ENCODE data around the gene SPG7. TPM values are rescaled to one million over a fixed set of nuclear protein-coding genes. Genes with fewer than 3 reads are reported as not detected.
"Not testable (repeated sequence)": the region's sequence is repeated elsewhere in the genome, so short reads cannot be mapped to it uniquely, and the experiment has no call there.

Gene SPG7
- polyA plus RNA-seq (ENCODE audit: insufficient read length in 4 of 4): 100 to 1,000 TPM in 2 of 4 donors, 10 to 100 TPM in 2; 80.0 to 142 (median 110) TPM

- peak in 3 of 4 donors; percentile 78 to 79 (median 79) for DNase-seq (ENCODE audit: low read depth in 4 of 4, low spot score in 2 of 4)
Measured at GRCh38 chr16:89507834-89508590, at the start of gene SPG7. Gene SPG7 (plus strand): TSS chr16:89508403. CDS start chr16:89508418, 15 bp downstream.

GRCh38 chr16:89458551-89458950 lies 49.7 kb upstream of the SPG7 start:
- no peak for DNase-seq (ENCODE audit: low read depth in 4 of 4, low spot score in 2 of 4)

- no peak for DNase-seq (ENCODE audit: low read depth in 4 of 4, low spot score in 2 of 4)
Measured at GRCh38 chr16:89458967-89459366, 49.2 kb upstream of the SPG7 start.

DNA sequence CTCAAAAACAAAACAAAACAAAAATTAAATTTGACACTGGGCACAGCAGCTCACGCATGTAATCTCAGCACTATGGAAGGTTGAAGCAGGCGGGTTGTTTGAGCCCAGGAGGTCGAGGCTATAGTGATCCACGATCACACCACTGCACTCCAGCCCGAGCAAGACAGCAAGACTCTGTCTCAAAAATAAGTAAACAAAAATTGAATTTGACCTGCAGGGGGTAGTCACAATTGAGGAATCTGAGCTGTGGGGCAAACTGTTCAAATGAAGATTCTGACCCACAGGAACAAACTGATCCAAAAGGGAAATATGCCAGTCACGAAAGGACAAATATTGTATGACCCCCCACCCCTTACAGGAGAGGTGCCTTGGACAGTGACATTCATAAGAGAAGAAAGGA lies 47.6 kb upstream of the SPG7 start:
- DNase-seq (ENCODE audit: low read depth in 4 of 4, low spot score in 2 of 4): no peak

GRCh38 chr16:89461890-89462289 lies 46.3 kb upstream of the SPG7 start:
- DNase-seq (ENCODE audit: low read depth in 4 of 4, low spot score in 2 of 4): not testable (repeated sequence)

DNA sequence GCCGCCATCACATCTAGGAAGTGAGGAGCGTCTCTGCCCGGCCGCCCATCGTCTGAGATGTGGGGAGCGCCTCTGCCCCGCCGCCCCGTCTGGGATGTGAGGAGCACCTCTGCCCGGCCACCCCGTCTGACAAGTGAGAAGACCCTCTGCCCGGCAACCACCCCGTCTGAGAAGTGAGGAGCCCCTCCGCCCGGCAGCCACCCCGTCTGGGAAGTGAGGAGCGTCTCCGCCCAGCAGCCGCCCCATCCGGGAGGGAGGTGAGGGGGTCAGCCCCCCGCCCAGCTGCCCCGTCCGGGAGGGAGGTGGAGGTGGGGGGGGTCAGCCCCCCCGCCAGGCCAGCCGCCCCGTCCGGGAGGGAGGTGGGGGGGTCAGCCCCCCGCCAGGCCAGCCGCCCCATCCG lies 45.6 kb upstream of the SPG7 start:
- not testable (repeated sequence) for DNase-seq (ENCODE audit: low read depth in 4 of 4, low spot score in 2 of 4)

DNA sequence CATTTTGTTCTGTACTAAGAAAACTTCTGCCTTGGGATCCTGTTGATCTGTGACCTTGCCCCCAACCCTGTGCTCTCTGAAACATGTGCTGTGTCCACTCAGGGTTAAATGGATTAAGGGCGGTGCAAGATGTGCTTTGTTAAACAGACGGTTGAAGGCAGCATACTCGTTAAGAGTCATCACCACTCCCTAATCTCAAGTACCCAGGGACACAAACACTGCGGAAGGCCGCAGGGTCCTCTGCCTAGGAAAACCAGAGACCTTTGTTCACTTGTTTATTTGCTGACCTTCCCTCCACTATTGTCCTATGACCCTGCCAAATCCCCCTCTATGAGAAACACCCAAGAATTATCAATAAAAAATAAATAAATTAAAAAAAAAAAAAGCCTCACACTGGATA lies 44.9 kb upstream of the SPG7 start:
- DNase-seq (ENCODE audit: low read depth in 4 of 4, low spot score in 2 of 4): not testable (repeated sequence)

DNA sequence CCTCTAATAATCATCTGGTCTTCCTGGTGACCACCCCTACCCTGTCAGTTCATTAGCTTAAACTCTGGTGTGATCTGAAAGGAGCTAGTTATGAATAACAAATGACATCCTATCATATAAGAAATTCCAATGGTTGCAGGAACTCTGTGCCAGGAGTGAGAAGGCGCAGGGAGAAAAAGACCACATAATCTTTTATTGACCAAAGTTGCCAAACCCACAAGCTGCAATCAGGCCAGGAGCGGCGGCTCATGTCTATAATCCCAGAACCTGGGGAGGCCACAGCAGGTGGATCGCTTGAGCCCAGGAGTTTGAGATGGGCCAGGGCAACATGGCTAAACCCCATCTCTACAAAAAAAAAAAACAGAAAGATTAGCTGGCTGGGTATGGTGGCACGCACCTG lies 41.3 kb upstream of the SPG7 start:
- DNase-seq (ENCODE audit: low read depth in 4 of 4, low spot score in 2 of 4): no peak

GRCh38 chr16:89467382-89467781 lies 40.8 kb upstream of the SPG7 start:
- no peak for DNase-seq (ENCODE audit: low read depth in 4 of 4, low spot score in 2 of 4)

DNA sequence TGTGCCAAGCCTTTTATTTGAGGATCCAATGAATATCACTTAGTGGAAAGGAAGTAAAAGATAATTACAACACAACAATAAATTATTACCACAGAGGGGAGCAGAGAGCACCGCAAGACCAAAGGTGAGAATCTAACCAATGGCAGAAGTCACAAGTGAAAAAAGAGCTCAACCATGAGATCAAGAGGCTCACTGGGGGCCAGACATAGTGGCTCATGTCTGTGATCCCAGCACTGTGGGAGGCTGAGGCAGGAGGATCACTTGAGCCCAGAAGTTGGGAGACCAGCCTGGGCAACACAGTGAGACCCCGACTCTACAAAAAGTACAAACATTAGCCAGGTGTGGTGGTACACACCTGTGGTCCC lies 35.5 kb upstream of the SPG7 start:
- DNase-seq (ENCODE audit: low read depth in 4 of 4, low spot score in 2 of 4): no peak

GRCh38 chr16:89473136-89473712 lies 35.0 kb upstream of the SPG7 start:
- DNase-seq (ENCODE audit: low read depth in 4 of 4, low spot score in 2 of 4): no peak

- DNase-seq (ENCODE audit: low read depth in 4 of 4, low spot score in 2 of 4): no peak
Measured at GRCh38 chr16:89473791-89474414, 34.3 kb upstream of the SPG7 start.

DNA sequence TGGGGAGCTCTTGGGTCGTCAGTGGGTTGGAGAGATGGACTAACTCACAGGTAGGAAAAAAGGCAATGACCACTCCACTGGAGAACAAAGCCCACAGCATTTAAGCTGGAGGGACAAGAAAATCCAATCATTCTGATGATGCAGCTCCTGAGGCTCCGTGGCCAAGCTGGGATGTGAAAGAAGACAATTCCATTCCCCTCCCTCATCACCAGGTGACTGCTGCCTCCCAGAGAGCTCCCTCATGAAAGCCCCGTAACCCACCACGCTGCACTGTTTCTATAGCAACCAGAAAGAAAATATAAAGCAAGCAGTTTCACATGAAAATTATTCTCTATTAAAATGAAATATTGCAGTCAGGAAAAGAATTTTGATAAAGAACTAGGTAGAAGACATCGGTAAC lies 33.1 kb upstream of the SPG7 start:
- DNase-seq (ENCODE audit: low read depth in 4 of 4, low spot score in 2 of 4): no peak

- no peak for DNase-seq (ENCODE audit: low read depth in 4 of 4, low spot score in 2 of 4)
Measured at GRCh38 chr16:89476379-89476778, 31.8 kb upstream of the SPG7 start.

- no peak for DNase-seq (ENCODE audit: low read depth in 4 of 4, low spot score in 2 of 4)
Measured at GRCh38 chr16:89476811-89477261, 31.4 kb upstream of the SPG7 start.

- no peak for DNase-seq (ENCODE audit: low read depth in 4 of 4, low spot score in 2 of 4)
Measured at GRCh38 chr16:89478576-89479221, 29.5 kb upstream of the SPG7 start.

DNA sequence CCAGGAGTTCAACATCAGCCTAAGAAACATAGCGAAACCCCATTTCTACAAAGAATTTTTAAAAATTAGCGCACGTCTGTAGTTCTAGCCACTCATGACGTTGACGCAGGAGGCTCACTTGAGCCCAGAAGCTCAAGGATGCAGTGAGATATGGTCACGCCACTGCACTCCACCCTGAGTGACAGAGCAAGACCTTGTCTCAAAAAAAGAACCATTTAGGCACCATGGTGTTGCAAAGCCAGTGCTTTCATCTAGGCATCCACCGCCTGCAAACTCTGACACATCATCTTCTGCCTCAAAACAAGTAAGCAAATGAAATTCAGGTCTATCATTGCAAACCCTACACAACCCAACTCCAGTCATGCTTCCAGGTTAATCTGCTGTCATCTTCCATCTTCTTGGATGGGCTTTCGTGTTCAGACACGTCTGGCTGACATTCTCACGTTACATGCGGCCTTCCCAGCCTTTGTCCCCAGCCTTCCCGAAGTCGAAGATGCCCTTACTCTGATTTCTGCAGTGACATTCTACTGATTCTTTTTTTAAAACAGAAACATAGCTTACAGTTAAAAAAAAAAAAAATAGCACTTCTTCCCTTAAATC lies 26.7 kb upstream of the SPG7 start:
- DNase-seq (ENCODE audit: low read depth in 4 of 4, low spot score in 2 of 4): no peak

DNA sequence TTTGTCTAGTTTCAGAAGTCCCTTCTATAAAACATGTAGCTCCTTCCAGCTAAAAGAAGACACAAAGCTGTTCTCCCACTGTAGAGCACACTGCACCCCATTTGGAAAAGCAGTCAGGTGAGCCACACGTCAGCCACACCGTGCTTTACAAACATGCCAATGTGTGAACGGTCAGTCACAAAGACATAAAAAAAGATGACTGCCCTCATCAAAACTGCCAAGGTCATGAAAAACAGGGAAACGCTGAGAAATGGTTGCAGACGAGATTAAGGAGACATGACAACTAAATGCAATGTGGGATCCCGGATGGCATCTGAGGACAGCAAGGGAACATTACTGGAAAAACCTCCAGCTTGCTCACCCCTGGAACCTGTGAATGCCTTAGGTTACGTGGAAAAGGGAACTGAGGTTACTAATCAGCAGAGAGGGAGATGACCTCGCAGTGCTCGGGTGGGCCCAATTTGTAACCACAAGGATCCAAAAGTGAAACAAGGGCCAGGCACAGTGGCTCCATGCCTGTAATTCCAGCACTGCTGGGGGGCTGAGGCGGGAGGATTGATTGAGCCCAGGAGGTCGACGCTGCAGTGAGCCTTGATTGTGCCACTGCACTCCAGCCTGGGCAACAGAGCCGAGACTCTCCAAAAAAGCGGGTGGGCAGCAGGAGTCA lies 25.9 kb upstream of the SPG7 start:
- no peak for DNase-seq (ENCODE audit: low read depth in 4 of 4, low spot score in 2 of 4)

GRCh38 chr16:89482817-89483205 lies 25.4 kb upstream of the SPG7 start:
- DNase-seq (ENCODE audit: low read depth in 4 of 4, low spot score in 2 of 4): no peak

DNA sequence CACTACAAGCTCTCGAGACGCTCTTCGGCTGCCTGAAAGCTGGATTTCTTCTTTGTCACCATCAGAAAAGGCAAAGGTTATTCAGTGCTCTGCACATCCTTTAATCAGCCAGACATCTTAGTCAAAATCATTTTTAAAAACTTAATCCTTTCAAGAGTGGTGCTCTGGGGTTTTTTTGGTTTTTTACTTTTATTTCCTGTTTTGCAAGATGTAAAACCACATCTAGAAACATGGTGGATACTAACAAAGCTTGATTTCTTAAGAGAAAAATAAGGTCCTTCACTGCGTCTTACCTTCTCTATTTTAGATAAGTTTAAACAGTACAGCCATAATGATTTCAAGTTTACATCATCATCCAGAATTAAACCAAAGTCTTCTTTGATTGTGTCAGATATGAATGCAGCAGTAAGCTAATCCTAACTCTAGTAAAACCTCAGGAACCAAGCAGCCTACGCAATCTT lies 24.1 kb upstream of the SPG7 start:
- DNase-seq (ENCODE audit: low read depth in 4 of 4, low spot score in 2 of 4): no peak
